GM10266 (cell line): ENCODE data around the gene GTF2E1.

Experiments
- DNase-seq: peaks from one replicate; pipeline ENCODE4 v3.0.0; 2012; ENCODE audit errors: extremely low spot score
- CTCF ChIP-seq: IDR thresholded peaks from 2 replicates; pipeline ENCODE4 v1.5.1; 2012; ENCODE audit warnings: mild to moderate bottlenecking, low read depth; ENCODE audit not compliant: control insufficient read depth, insufficient read depth; ENCODE audit errors: missing control alignments

GTF2E1 gene

GRCh38 chr3:120798346-120798745, 55.8 kb downstream of the GTF2E1 start:
- no peak for DNase-seq
- no peak for TF ChIP-seq CTCF

GRCh38 chr3:120800625-120801024, 58.1 kb downstream of the GTF2E1 start:
- no peak for DNase-seq
- no peak for TF ChIP-seq CTCF

GRCh38 chr3:120801484-120801883, 58.9 kb downstream of the GTF2E1 start:
- no peak for TF ChIP-seq CTCF
- no peak for DNase-seq

GRCh38 chr3:120802916-120803315, 60.4 kb downstream of the GTF2E1 start:
- DNase-seq, result no peak
- TF ChIP-seq CTCF, result no peak

GRCh38 chr3:120816728-120817127, 74.2 kb downstream of the GTF2E1 start:
- DNase-seq, result no peak
- no peak for TF ChIP-seq CTCF

- DNase-seq, result no peak
- no peak for TF ChIP-seq CTCF
Measured at GRCh38 chr3:120820748-120821147, 78.2 kb downstream of the GTF2E1 start.

GRCh38 chr3:120821426-120821825, 78.9 kb downstream of the GTF2E1 start:
- TF ChIP-seq CTCF, result no peak
- DNase-seq, result no peak
